HUDEP-2 (cell line): Measurements from ENCODE around the gene EBLN2.

Experiments used
- DNase-seq, 76 experiments: peaks; one replicate each; lab custom pipeline; 2025; ENCODE audit not compliant: unreplicated experiment in 76 of 76; lab: John Stamatoyannopoulos, UW

Gene EBLN2

DNA sequence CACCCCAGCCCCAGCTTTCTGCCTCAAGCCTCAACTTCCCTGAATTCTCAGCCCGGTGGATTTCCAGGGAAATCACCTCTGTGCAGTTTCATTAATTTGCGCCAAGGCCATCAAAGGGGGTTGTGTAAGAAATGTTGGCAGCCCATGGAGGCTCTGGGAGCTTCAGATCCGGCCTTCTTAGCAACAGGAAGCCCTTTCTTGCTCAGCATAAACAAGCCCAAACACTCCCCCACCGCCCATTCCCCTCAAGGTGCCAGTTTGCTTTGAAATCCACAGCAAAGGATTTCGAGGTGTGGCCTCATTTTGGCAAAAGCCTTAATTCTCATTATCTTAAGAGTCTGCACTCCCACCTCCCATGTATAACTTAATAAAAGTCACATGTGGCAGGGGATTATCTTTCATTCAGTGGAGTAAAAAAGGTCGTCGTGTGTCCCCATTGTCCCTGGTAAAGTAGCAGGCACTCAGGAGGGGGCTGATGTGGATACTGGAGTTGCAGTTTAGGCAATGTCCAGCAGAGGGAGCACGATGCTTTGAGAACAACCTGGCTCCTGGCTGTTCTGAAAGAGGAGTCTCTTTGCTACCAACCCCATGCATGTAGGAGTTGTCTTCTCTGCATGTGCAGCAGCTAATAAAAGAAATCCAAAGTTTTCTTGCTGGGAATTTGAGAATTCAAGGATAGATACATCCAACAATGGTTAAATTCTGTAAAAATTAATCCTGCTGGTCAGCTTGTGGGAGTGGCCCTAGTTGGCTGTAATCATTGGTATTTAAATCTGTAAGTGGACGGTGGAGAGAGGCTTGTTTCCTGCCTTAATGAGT lies 39.5 kb downstream of the EBLN2 start:
- DNase-seq = peak in 64 of 76 experiments; percentile 1 to 78 (median 50)

DNA sequence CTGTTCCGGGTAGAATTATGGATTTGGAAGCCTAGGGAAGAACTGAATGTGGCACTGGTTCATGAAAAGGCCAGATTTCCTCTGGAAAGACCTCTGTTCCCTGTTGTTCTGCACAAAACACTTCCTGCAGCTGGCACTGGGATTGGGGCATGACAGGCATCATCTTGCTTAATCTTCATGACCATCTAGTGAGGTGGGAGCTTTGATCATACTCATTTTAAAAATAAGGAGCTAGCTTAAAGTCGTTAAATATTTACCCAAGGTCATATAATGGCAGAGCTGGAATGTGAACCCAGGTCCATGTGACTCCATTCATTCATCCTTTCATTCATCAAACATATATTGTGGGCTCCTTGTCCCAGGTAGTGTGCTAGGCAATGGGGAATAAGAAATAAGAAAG lies 40.4 kb downstream of the EBLN2 start:
- DNase-seq = no peak

DNA sequence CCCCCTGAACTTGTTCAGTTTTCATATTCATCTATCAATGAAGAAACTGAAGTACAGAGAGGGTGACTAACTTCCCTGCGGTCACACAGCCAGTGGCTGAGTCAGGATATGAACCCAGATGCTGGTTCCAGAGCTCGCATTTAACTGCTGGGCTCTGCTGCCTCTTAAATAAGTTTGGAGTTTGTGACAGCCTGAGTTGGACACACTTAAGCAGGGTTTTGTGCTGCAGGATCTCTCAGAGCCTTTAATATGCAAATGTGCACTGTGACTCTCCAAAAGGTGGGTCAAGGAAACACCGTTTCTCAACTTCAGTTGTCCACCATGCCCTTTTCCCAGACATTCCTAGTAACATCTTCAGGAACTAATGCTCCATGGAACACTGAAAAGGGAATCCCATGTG lies 45.8 kb downstream of the EBLN2 start:
- no peak for DNase-seq

DNA sequence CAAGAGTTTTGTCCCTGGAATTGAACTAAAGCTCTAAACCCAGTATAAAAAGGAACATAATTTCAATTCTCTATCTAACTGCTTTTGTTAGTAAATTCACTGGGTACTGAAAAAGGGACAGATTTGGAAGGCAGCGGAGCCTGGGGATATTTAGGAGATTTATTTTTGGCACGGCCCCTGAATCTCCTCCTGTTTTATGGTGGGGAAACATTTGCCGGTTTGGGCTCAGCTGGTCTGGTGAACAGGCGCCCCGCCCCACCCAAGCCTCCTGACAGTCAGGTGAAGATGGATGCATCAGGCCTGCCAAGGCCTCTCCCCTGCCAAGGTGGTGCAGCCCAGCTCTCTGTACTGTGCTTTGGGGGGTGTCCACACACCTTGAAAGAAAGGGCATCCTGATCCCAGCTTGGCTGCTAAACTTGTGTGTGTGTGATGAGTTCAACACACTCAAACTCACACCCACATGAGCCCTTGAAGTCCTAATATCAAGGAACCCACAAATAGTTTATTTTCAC lies 46.3 kb downstream of the EBLN2 start:
- no peak for DNase-seq

DNA sequence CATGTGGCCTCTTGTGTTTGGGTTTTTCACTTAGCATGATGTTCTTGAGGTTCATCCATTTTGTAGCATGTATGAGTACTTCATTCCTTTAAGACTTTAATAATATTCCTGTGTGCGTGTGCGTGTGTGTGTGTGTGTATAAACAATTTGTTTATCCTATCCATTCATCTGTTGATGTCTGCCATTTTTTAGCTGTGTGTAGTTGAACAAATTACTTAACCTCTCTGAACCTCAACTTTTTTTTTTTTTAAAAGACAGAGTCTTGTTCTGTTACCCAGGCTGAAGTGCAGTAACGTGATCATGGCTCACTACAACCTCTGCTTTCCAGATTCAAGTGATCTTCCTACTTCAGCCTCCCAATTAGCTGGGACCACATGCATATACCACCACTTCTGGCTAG lies 47.3 kb downstream of the EBLN2 start:
- DNase-seq = no peak

DNA sequence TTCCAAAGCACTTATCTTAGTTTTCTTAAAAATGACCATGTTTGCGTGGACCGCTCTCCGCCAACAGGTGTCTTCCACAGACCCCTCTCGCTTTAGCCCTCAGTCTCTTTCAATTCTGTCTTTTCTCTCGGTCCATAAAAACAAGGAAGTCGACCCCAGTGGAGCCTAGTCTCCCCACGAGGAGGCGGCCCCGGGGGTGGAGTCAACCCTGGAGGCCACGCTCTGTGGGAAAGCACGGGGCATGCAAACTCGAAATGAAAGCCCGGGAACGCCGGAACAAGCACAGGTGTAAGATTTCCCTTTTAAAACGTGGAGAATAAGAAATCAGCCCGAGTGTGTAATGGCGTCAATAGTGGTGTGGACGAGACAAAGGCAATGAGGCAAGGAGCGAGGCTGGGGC lies 49.1 kb downstream of the EBLN2 start:
- no peak for DNase-seq
